H1 (cell line): ENCODE measurements around the gene SIRPB1. TPM values are rescaled to one million over a fixed set of nuclear protein-coding genes. Genes with fewer than 3 reads are reported as not detected.
A peak's percentile ranks its signal among the peaks of the same experiment; 100 is the strongest.

Source experiments
- CTCF ChIA-PET: fragments of 300-600 bp; sonication (Branson Sonifier 250); formaldehyde crosslinking; loops from one replicate; lab custom pipeline; 2021; ENCODE audit not compliant: partially characterized antibody; lab: Charles Lee
- POLR2A ChIA-PET: fragments of 300-600 bp; sonication (Branson Sonifier 250); formaldehyde crosslinking; loops from one replicate; lab custom pipeline; 2021; ENCODE audit warnings: inconsistent platforms; ENCODE audit not compliant: partially characterized antibody; lab: Charles Lee
- DNase-seq, 2 experiments: peaks; one replicate each; pipeline versions ENCODE4 v3.0.0 to v3.0.0-alpha.2; 2010 to 2022; ENCODE audit warnings: low spot score in 2 of 2, low read depth in 1 of 2, mixed read lengths in 1 of 2
- FAIRE-seq: peaks from 2 replicates; lab custom pipeline; 2011; peaks lifted over from hg19 to GRCh38; lab: Jason Lieb, UNC
- H2AFZ ChIP-seq: 2 replicates; pipeline ENCODE4 v1.8.1; 2012; ENCODE audit warnings: low read length, inconsistent platforms
- H2AK5ac ChIP-seq: 2 replicates; pipeline ENCODE4 v1.6.1; 2013; ENCODE audit warnings: low read depth, low read length
- H2BK120ac ChIP-seq: replicated peaks from 2 replicates; pipeline ENCODE3; 2013; ENCODE audit warnings: low read depth, low read length, inconsistent platforms
- H2BK12ac ChIP-seq: 2 replicates; pipeline ENCODE4 v1.6.1; 2013; ENCODE audit warnings: low read depth, low read length
- H2BK15ac ChIP-seq: 2 replicates; pipeline ENCODE4 v1.6.1; 2013; ENCODE audit warnings: low read length
- H2BK20ac ChIP-seq: 2 replicates; pipeline ENCODE4 v1.6.1; 2013; ENCODE audit warnings: low read length
- H2BK5ac ChIP-seq: 2 replicates; pipeline ENCODE4 v1.6.1; 2013; ENCODE audit warnings: low read depth, low read length
- H3K14ac ChIP-seq: 2 replicates; pipeline ENCODE4 v1.6.1; 2013; ENCODE audit warnings: inconsistent platforms; ENCODE audit not compliant: insufficient read length
- H3K18ac ChIP-seq: 2 replicates; pipeline ENCODE4 v1.6.1; 2013; ENCODE audit warnings: low read length; ENCODE audit errors: extremely low read depth
- H3K23ac ChIP-seq: 2 replicates; pipeline ENCODE4 v1.6.1; 2013; ENCODE audit warnings: inconsistent platforms; ENCODE audit not compliant: insufficient read length
- H3K23me2 ChIP-seq: 2 replicates; pipeline ENCODE4 v1.6.1; 2013; ENCODE audit warnings: low read depth, low read length
- H3K27ac ChIP-seq: 2 replicates; pipeline ENCODE4 v1.6.1; 2011; ENCODE audit warnings: low read depth, low read length, inconsistent platforms
- H3K27me3 ChIP-seq, 4 experiments: replicated peaks in 1 of 4; 1 replicate in 1 of 4; 2 replicates in 3 of 4; pipeline versions ENCODE4 v1.6.1 to v1.8.1; 2011 to 2013; ENCODE audit warnings: low read length in 3 of 4, mild to moderate bottlenecking in 3 of 4, inconsistent platforms in 2 of 4, mixed read lengths in 2 of 4, moderate library complexity in 1 of 4; ENCODE audit not compliant: control insufficient read depth in 3 of 4, insufficient read depth in 3 of 4; ENCODE audit errors: extremely low read depth in 1 of 4
- H3K36me3 ChIP-seq, 4 experiments: 2 replicates each; pipeline versions ENCODE4 v1.6.1 to v1.8.1; 2011 to 2013; ENCODE audit warnings: mild to moderate bottlenecking in 4 of 4, low read length in 3 of 4, moderate library complexity in 2 of 4, control low read depth in 1 of 4, inconsistent platforms in 1 of 4; ENCODE audit not compliant: insufficient read depth in 4 of 4, control insufficient read depth in 2 of 4
- H3K4ac ChIP-seq: replicated peaks from 2 replicates; pipeline ENCODE3; 2013; ENCODE audit warnings: low read length, low read depth, mixed read lengths, inconsistent platforms; ENCODE audit not compliant: insufficient read length
- H3K4me1 ChIP-seq, 4 experiments: replicated peaks in 1 of 4; 1 replicate in 1 of 4; 2 replicates in 3 of 4; pipeline versions ENCODE4 v1.6.1 to v1.8.1; 2011 to 2013; ENCODE audit warnings: low read length in 3 of 4, inconsistent platforms in 2 of 4, mixed read lengths in 1 of 4; ENCODE audit not compliant: insufficient read depth in 4 of 4, control insufficient read depth in 3 of 4
- H3K4me2 ChIP-seq, 2 experiments: 2 replicates each; pipeline versions ENCODE4 v1.6.1 to v1.8.1; 2011 to 2013; ENCODE audit warnings: low read depth in 2 of 2, low read length in 2 of 2, control low read depth in 1 of 2, inconsistent platforms in 1 of 2, mild to moderate bottlenecking in 1 of 2; ENCODE audit not compliant: insufficient read depth in 1 of 2
- H3K4me3 ChIP-seq, 4 experiments: fragments of 200-600, 300-600 bp in 1 of 4; sonication (generic), shearing (Covaris generic), sonication (Bioruptor Twin) in 1 of 4; 2 replicates each; pipeline versions ENCODE4 v1.5.1 to v1.8.1; 2011 to 2016; ENCODE audit warnings: low read length in 4 of 4, low read depth in 3 of 4, control low read depth in 2 of 4, inconsistent platforms in 2 of 4, mild to moderate bottlenecking in 2 of 4, mixed read lengths in 1 of 4, moderate library complexity in 1 of 4; ENCODE audit not compliant: insufficient read depth in 2 of 4; ENCODE audit errors: extremely low read depth in 1 of 4
- H3K56ac ChIP-seq: replicated peaks from 2 replicates; pipeline ENCODE3; 2013; ENCODE audit warnings: low read depth, mild to moderate bottlenecking, mixed read lengths, low read length, inconsistent platforms; ENCODE audit not compliant: insufficient read length
- H3K79me1 ChIP-seq: 2 replicates; pipeline ENCODE4 v1.6.1; 2013; ENCODE audit warnings: low read depth, low read length, control low read depth
- H3K79me2 ChIP-seq, 2 experiments: 2 replicates each; pipeline versions ENCODE4 v1.6.1 to v1.8.1; 2012 to 2013; ENCODE audit warnings: low read length in 2 of 2, mild to moderate bottlenecking in 2 of 2, inconsistent platforms in 1 of 2; ENCODE audit not compliant: insufficient read depth in 2 of 2, control insufficient read depth in 1 of 2
- H3K9ac ChIP-seq, 4 experiments: replicated peaks in 1 of 4; 1 replicate in 1 of 4; 2 replicates in 3 of 4; pipeline versions ENCODE4 v1.6.1 to v1.8.1; 2011 to 2013; ENCODE audit warnings: low read depth in 3 of 4, low read length in 3 of 4, control low read depth in 2 of 4, mild to moderate bottlenecking in 2 of 4, moderate library complexity in 2 of 4, inconsistent platforms in 1 of 4; ENCODE audit errors: extremely low read depth in 1 of 4
- H3K9me3 ChIP-seq, 2 experiments: 2 replicates each; pipeline versions ENCODE4 v1.6.1 to v1.8.1; 2012 to 2013; ENCODE audit warnings: mild to moderate bottlenecking in 2 of 2, moderate library complexity in 2 of 2, control low read depth in 1 of 2, inconsistent platforms in 1 of 2, low read depth in 1 of 2, low read length in 1 of 2, mixed read lengths in 1 of 2; ENCODE audit not compliant: insufficient read depth in 2 of 2
- H4K20me1 ChIP-seq, 2 experiments: replicated peaks in 1 of 2; 2 replicates each; pipeline versions ENCODE3 to v1.8.1; 2011 to 2013; ENCODE audit warnings: inconsistent platforms in 2 of 2, low read length in 2 of 2, mild to moderate bottlenecking in 1 of 2; ENCODE audit not compliant: insufficient read depth in 2 of 2, control insufficient read depth in 1 of 2
- H4K5ac ChIP-seq: 2 replicates; pipeline ENCODE4 v1.6.1; 2013; ENCODE audit warnings: low read length, low read depth, mixed read lengths, inconsistent platforms; ENCODE audit not compliant: insufficient read length
- H4K8ac ChIP-seq: 2 replicates; pipeline ENCODE4 v1.8.0; 2013; ENCODE audit warnings: mild to moderate bottlenecking, moderate library complexity, low read length, inconsistent platforms; ENCODE audit not compliant: insufficient read depth; ENCODE audit errors: extremely low read depth
- H4K91ac ChIP-seq: replicated peaks from 2 replicates; pipeline ENCODE3; 2013; ENCODE audit warnings: low read length, mixed read lengths, inconsistent platforms; ENCODE audit not compliant: insufficient read length
- KDM1A ChIP-seq: fragments of 200-600, 300-600 bp; sonication (generic); IDR thresholded peaks from 2 replicates; pipeline ENCODE4 v1.7.1; 2016; ENCODE audit warnings: mild to moderate bottlenecking, low read length, borderline replicate concordance
- RAD21 ChIP-seq, 2 experiments: IDR thresholded peaks in 1 of 2; conservative IDR thresholded peaks in 1 of 2; 2 replicates each; pipeline ENCODE4 v1.6.1; 2011; ENCODE audit warnings: low read depth in 2 of 2, low read length in 2 of 2, improper control_type of control experiment in 1 of 2, inconsistent platforms in 1 of 2, mild to moderate bottlenecking in 1 of 2, moderate library complexity in 1 of 2
- RBBP5 ChIP-seq: IDR thresholded peaks from 2 replicates; pipeline ENCODE4 v1.7.1; 2012; ENCODE audit warnings: low read depth, mild to moderate bottlenecking, inconsistent platforms, low read length, moderate library complexity, borderline replicate concordance
- SP1 ChIP-seq: IDR thresholded peaks from 2 replicates; pipeline ENCODE4 v1.6.1; 2011; ENCODE audit warnings: low read depth, low read length
- SP2 ChIP-seq: IDR thresholded peaks from 2 replicates; pipeline ENCODE4 v1.6.1; 2012; ENCODE audit warnings: mild to moderate bottlenecking, low read length, inconsistent platforms
- SP4 ChIP-seq: IDR thresholded peaks from 2 replicates; pipeline ENCODE4 v1.6.1; 2012; ENCODE audit warnings: low read length, inconsistent platforms
- SRF ChIP-seq: IDR thresholded peaks from 2 replicates; pipeline ENCODE4 v1.6.1; 2011; ENCODE audit warnings: mild to moderate bottlenecking, low read depth, low read length, moderate library complexity
- ZNF274 ChIP-seq: IDR thresholded peaks from 2 replicates; pipeline ENCODE4 v1.7.0; 2012; ENCODE audit warnings: low read length, borderline replicate concordance; ENCODE audit errors: extremely low read depth
- WGBS, 2 experiments: shearing (Covaris generic) in 1 of 2; methylation state at CpG; one replicate each; pipeline versions ENCODE4 v1.1.6 to v1.1.7; 2013 to 2015; ENCODE audit warnings: low lambda C conversion rate in 2 of 2, mixed read lengths in 2 of 2, inconsistent platforms in 1 of 2, low coverage in 1 of 2, missing lambda C conversion rate in 1 of 2; ENCODE audit not compliant: insufficient replicate concordance in 2 of 2, insufficient coverage in 1 of 2, insufficient read length in 1 of 2; ENCODE audit errors: extremely low coverage in 1 of 2, missing lambda C conversion rate in 1 of 2; 5-methylcytosine and 5-hydroxymethylcytosine counted together
- polyA plus RNA-seq, 7 experiments: library from polyadenylated mRNA; depleted of rRNA in 3 of 7; stranded (reverse) in 5 of 7; unstranded in 2 of 7; fragments of >200 nt in 5 of 7; fragments of 200-250 nt in 2 of 7; gene quantifications; 1 replicate in 5 of 7; 2 replicates in 1 of 7; 4 replicates in 1 of 7; pipeline versions ENCODE4 v1.2.1 to v1.2.3, GENCODE V29; 2011 to 2013; ENCODE audit warnings: missing spikeins in 2 of 7, mixed read lengths in 2 of 7
- total RNA-seq: library from RNA; stranded (reverse); fragmentation: NEBNext Ultra II Directional; extraction: Animal tissue kit (Norgen Biotek cat#: 25700); gene quantifications from 2 replicates; pipeline ENCODE4 v1.2.1, GENCODE V29; 2021

Gene SIRPB1
- total and polyA plus RNA-seq, 2 of the 8 experiments (the other 6 are each of a cell fraction or from before 2014, with no cell fraction given): 0.14 to 0.99 TPM

DNA sequence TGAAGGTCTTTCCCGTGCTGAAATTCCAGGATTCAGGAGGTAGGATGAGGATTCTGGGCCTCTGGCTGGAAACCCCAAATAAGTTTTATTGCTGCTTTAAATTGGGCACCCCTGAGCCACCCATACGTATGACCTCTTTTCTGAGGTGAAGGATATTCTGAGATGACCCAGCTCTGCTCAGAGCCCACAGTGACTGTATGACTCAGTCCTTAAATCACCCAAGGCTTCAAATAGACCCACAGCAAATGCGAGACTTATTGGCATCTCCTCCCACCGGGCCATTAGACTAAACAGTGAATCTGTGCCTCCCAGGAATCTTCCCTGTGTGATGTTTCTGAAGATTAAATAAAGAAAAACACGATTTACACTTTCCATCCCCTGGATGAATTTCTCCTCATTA is 28.3 kb upstream of the SIRPB1 start:
- Histone ChIP-seq H3K4me3 (no peak overlapping the region), H3K9ac (no peak overlapping the region), H2BK120ac (no peak overlapping the region), H2BK20ac (no peak overlapping the region), H3K79me2 (no peaks in the 10 kb centered on the region), H3K23me2 (no peaks in the 10 kb centered on the region), H3K9me3 (no peaks in the 10 kb centered on the region), H3K18ac (no peak overlapping the region), H2BK15ac (no peak overlapping the region), H3K14ac (no peak overlapping the region), H2BK12ac (no peak overlapping the region), H3K4me2 (no peak overlapping the region), H4K5ac (no peak overlapping the region), H4K20me1 (no peaks in the 10 kb centered on the region), H3K79me1 (no peaks in the 10 kb centered on the region), H3K23ac (no peak overlapping the region), H3K56ac (no peak overlapping the region), H3K36me3 (no peaks in the 10 kb centered on the region), H2BK5ac (no peak overlapping the region), H3K27me3 (no peaks in the 10 kb centered on the region), H3K4ac (no peak overlapping the region), H3K27ac (no peak overlapping the region), H2AK5ac (no peak overlapping the region), H4K91ac (no peak overlapping the region), H2AFZ (no peak overlapping the region), H3K4me1 (no peaks in the 10 kb centered on the region), H4K8ac (no peak overlapping the region)
- ChIA-PET POLR2A (no interaction called here), CTCF (no interaction called here)
- whole genome bisulfite sequencing, 2 experiments: 87% methylated on average over 5 of the region's 5 CpGs; no CpG with 5 or more reads in 1 of the 2 experiments
- no peak for TF ChIP-seq KDM1A
- no peak for TF ChIP-seq SRF
- no peak for TF ChIP-seq SP4
- TF ChIP-seq RBBP5: no peak
- no peak for TF ChIP-seq SP1
- no peak for TF ChIP-seq ZNF274
- TF ChIP-seq RAD21 (IDR thresholded peaks at IDR 0.05 in 1 of 2, conservative IDR thresholded peaks at IDR 0.05 in 1 of 2; ENCODE audit: low read depth in 2 of 2, low read length in 2 of 2): no peak
- TF ChIP-seq SP2: no peak
- DNase-seq (peak in 1 of 2 experiments; percentile 2), FAIRE-seq (no peak)
